HG03521 (cell line): ENCODE measurements around the gene GGACT.

Experiments
- ATAC-seq: cut with Tn5 transposase; IDR thresholded peaks from one replicate; pipeline ENCODE4 v1.9.1; 2021; ENCODE audit warnings: mild to moderate bottlenecking, moderate library complexity; ENCODE audit not compliant: unreplicated experiment

Gene GGACT

DNA sequence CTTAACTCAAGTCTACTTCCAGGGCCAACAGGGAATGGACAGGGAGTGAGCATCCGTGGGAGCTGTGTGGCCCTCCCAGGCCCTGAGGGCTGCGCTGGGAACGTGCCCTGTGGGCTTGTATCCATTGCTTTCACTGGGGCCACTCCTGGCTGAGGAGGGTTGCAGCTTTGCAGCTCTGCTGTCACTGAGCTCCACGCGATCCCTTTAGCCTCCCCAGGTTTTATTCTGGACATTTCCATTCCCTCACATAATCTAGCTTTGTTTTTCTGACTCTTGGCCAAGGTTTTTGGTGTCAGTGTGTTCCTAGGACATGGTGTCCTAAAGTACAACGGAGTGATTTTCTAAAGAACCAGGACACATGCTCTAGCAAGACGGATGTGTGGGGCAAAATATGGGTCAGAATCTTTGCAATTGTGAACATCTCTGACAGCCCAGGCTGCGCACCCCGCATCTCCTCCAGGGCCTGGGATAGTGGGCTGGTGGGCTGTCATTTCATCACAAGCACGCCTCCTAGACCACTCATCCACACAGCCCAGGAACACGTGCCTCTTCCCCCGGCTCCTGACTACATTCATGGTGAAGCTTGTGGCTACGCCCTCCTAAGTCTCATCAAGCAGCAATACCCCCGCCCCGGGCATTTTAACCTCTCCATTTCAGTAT lies 28.0 kb downstream of the GGACT start:
- no peak for ATAC-seq

DNA sequence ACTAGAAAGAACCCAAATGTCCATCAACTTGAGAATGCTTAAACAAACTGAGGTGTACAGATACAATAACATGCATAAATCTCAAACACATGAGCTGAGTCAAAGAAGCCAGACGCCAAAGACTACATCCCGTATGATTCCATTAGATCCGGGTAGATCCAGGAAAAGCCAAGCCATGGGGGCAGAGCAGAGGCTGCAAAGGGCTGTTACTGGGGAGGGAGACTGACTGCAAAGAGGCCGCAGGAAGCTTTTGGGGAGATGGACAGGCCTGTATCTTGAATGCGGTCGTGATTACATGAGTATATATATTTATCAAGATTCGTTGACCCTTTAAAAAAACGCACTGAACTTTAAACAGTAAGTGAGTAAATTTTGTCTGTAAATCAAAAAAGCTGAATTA lies 28.7 kb downstream of the GGACT start:
- ATAC-seq = no peak

DNA sequence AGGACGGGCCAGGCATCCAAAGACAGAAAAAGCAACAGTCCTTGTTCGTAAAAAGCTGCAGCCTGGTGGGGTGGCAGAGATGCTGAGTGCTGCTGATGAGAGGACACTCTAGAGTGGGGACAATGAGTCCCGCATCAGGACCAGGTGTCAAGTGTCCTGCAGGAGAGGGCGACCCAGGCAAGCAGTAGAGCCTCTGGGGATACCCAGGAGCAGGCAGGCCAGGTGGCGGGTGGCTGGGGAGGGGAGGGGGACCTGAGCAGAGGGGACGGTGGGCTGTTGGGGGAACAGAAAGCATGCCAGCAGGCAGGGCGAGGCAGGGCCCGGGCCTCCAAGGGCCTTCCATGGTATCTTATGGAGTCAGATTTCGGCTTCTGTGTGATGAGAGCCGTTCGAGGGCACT lies 35.8 kb downstream of the GGACT start:
- no peak for ATAC-seq

DNA sequence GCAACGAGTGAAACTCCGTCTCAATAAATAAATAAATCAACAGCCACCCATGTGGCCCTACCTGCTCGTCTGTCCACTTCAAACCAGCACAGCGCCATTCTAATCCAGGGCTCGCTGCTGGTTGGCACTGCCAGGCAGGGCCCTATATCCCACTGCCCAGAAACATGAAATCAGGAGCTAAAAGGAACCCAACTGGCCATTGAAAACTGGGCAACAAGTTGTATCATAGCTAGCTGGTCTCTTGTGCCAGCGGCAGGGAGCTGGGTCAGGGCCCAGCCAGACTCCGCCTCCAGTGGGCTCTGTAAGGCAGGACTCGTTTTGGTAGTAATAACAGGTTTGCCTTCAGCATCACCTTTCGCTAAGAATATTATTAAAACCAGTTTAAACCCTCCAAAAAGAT lies 39.3 kb downstream of the GGACT start:
- no peak for ATAC-seq

DNA sequence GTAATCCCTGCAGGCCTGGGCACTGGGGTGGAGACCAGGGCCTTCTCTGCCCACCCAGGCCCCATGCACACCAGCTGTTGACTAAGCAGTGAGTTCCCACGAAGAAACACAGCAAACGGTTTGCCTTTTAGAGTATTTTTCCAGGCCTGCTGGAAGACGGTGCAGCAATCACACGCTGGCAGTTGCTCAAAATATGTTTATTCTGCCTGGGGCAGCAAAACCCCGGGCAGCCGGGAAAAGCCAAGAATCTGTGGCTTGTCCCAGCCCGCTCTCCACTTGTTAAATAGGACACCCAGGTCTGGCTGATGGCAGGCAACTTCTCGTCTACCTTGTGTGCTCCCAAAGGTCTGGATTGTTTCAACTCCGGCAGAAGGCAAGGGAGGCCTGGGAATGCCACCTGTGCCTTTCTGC lies 40.8 kb downstream of the GGACT start:
- ATAC-seq = no peak

DNA sequence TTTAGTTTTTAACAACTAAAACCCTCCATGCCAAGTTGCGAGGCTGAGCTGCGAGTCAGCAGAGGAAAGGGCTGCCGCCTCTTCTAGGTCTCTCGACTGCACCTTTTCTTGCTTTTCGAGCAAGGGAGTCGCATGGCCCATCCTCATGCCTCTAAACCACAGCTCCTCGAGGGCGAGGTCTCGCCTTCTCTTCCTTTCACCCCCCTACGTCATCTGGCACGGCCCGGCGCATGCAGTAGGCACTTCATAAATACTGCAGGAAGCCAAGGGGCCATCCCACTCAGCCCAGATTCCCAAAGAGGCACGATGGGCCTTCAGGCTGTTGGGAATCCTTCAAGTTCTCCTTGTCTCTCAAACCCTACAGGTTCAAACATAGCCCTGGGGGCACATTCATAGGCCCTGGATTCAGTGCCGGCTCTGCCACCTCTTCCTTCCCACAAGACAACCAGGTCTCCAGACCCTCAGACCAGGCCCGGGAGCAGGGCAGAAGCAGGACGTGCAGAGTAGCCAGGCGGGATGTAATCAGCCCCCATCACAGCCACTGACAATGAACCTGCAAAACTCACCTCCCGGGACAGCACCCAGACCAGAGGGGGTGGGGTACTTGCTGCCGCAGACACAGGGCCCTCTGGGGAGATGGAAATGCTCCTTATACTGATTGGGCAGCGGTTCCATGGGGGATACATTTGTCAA lies 41.7 kb downstream of the GGACT start:
- no peak for ATAC-seq

DNA sequence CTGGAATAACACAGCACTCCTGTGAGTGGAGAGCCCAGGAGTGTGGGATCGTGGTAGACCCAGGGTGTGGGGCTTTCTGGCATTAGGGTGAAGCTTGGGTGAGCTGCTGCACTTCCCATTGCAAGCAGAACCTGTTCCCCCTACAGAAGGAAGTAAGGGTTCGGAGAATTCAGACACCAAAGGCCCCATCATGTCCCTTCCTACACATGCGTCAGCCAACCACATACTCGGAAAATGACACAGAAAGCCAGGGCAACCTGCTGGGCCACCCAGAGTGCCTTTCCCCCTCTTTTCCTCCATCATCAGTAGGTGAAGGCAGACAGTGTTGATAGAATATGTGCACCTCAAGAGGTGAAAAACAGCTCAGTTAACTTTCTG lies 42.9 kb downstream of the GGACT start:
- ATAC-seq = no peak

DNA sequence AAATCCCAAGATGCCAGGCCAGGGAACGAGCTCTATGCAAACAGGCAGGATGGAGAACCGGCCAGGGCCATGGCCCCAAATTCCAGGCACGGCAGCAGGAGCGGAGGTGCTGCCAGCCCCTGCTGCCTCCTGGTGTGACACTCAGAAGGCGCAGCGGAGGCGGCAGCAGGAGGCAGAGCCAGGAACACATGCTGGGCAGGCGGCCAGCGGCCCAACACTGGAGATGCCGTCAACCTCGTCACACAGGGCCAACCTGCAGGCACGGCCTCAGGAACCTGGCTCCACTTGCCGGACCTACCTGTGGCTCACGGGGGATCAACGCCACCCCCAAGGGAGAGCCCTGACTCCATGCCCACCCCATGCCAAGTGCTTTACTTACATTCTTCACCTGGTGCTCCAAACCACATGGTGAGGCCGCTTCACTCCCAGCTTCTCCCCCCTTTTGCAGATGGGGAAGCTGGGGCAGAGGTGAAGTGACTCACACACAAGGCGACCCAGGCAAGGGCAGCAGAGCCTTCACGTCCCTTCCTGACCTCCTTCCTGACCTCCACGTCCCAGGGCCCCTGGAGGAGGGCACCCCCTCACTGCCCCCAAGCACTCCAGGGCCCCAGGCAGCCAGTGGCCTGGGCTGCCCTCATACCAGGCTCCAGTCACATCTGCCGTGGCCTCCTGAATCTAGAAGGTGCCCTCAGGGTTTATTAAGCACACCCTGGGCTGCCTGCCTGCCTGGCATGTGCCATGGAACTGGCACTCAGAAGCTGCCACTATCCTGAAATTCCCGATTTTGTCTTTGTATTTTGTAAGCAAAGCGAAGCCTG lies 43.5 kb downstream of the GGACT start:
- no peak for ATAC-seq

DNA sequence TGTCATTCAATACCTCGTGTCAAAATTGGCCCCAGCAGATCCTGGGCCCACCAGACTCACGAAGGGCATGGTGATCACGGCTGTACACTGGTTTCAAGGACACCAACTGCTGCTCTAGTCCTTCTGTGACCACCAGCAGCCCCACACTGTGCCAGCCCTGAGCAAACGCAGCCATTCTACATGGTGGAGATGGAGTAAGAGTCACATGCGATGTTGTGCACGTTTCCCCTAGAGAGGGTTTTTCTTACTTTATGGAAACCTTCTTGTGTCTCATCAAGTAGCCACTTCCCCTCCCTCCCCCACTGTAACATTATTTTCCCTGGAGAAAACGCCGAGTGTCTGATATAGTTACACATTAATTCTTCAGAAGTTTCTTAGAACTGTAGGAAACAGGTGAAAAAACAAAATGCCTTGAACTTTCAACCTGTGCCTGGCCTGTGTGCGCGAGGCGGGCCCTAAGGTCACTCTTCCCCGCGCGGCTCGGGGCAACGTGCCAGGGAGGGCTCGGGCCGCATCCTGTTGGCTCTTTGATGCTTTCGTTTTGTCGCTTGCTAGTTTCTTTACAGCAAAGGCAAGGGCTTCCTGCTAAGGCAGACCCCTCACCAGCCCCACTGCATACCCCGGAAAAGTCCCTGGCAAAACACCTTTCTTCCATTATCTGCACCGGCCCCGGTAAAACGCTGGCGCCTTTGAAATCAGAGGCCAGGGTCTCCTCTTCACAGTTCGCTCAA lies 44.6 kb downstream of the GGACT start:
- ATAC-seq = no peak

DNA sequence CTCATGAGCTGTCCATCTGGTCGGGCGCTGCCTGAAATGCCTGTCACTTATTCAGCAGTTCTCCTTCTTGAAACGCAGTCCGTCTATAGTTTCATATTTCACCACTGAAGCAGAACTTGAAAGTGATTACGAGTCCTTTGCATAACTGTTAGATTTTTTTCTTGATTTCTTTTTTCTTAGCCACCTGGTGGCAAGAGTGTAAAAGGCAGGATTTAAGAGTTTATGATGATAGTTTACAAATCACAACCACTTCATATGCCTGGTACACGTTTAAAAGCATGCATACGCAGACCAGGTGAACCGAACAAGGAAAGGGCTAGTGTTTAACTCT lies 45.8 kb downstream of the GGACT start:
- ATAC-seq = peak; percentile 77

DNA sequence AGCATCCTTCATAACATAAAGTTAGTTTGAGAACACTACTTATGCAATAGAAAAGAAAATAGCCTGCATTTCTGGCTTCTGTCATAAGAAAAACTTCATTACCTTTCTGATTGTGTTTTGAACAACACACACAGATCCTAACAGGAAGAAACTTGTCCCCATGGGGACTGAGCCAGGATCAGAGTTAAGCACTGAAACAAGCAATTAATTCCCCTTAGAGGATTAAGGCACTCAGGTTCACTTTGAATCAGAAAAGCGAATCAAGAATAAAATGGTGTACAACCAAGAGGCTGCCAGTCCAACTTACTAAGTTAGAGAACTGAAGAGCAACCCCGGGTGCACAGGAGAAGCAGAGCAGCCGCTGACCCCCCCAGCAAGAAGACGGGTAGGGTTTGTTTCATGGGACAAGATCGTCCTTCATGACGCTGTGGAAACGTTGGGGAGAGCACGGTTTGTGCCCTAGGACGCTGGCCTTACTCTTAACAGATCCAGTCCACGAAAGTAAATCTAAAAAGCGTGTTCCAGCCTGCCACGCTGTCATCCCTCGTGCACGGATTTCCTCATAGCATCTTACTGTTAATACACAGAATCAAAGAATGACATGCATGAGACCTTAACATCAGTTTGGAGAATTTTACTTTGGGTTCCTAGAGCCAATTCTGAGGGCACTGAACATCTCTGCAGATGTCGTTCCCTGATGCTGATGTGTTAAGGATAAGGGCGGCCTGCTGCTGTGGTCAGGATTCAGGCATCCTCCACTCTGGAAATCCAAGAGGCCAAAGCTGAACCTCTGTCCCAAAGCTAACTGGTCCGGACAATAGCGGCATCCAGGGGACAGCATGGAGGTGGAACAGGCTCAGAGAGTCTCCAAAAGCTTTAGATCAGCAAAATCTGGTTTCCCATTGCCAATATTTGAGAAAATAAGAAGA lies 46.4 kb downstream of the GGACT start:
- no peak for ATAC-seq

DNA sequence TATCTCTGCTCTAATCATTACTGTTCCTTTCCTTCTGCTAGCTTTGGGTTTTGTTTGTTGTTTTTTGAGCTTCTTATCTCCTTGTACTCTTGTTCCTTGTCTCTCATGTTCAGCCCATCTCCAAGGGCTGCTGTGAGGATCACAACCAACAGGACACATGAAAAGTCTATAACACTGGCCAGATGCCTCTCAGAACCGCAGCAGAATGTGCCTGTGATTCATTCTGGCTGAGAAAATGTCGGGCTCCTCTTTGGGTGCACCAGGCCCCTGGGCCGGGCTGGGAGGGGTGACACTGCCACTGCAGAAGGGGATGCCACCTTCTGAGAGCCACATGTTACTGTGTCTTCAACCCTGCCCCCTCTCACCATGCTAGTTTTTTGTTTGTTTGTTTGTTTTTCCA lies 48.0 kb downstream of the GGACT start:
- no peak for ATAC-seq

DNA sequence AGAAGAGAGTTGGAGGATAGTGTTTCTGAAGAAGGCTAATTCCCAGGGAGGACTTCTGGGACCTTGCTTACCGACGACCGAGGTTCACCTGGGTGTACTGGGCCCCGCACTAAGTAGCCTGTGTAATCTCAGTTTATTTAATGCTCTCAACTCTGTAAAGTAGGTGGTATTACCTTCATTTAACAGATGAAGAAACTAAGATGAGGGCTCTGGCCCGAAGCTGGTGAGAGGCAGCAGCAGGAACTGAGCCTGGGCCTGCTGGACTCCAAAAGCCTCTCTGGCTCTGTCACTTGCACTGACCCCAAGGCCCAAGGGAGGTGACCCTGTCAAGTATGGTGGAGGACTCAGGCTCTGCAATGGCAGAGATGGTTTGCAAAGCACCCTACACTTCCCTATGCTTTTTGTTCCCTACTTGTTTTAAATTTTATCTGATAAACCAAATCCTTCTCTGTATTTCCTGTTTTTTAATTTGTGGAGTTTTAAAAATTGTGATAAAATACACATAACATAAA lies 50.6 kb downstream of the GGACT start:
- ATAC-seq = no peak

DNA sequence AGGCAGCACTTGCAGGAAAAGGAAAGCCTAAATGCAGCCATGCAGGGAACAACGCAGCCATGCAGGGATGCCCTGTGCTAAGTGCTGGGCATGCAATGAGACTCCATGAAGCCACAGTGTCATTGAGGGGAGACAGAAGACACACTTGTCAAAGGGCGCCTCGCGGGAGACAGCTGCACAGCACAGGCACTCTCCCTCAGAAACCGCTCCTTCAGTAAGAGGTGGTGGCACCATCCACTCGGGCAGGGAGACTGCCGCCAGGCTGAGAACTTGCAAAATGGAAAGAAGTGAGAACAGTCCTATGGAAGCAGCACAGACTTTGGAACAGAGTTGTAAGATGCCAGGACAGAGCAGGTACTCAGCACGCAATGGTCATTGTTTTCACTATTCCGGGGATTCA lies 51.1 kb downstream of the GGACT start:
- no peak for ATAC-seq

DNA sequence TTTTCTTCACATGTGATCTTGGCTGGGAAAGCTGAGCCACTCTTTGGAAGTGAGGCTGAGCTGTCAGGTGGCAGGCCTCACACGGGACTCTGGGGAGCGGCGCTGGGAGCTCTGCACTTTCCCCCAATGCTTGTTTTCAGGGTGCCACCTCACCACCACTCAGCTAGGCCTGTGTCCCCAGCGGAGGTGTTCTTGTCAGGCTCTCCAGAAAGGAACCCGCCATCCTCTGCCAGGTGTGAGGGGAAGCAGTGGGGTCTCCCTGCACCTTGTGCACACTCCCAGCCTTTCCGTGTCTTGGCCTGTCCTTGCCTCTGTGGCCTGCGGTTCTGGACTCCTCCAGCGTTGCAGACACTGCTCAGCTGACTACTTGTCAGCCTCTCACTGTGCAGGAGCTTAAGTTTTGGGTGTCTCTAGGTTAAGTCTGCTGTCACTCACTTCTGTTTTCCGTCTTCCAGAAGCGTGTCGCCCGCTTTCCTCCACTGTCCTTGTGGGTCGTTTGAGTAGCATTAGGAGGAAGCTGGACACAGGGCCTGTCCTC lies 51.9 kb downstream of the GGACT start:
- ATAC-seq = no peak

DNA sequence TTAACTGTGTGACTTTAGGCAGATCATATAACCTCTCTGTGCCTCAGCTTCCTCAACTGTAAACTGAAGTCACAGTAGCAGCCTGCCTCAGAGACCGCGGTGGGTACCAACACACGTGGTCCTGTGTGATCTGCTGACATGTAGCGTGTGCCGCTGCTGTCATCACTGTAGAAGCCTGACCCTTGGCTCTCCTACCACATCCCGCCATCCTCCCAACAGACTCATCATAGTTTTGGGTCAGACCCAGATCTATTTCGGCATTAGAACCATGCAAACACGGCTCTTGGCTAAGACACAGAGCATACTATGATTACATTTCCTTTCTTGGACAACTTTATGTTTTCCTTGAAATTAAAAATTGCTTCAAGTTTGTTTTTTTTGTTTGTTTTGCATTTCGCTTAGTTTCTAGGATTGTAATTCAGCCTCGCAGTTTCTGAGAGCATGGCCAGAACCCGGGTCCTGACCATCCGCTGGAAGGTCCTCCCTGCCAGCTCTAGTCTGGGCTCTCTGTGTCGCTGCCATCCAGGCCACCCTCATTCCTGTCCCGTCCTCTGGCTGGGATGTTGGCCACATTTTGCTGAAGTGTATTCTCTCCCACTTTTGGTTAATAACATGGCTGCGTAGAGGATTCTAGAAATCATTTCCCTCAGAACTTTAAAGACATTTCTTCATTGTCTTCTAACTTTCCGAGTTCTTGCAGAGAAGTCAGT lies 53.0 kb downstream of the GGACT start:
- no peak for ATAC-seq

DNA sequence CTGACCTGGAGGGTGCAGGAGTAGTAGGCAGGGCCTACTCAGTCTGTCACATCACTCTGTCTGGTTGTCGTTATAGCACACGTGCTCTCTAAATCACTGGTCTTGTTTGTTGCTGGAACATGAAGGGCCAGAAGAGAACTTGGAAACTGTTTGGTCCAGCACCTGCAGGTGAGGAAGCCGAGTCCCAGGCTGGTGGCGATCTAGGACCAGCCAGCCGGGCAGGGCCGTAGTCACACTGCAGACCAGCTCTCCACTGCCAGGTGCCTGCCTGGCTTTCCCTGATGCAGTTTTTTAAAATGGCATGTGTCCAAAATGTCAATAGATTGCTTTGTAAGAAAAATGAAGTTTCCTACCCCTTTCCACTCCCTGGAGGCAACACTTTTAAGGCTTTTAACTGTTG lies 53.7 kb downstream of the GGACT start:
- no peak for ATAC-seq

DNA sequence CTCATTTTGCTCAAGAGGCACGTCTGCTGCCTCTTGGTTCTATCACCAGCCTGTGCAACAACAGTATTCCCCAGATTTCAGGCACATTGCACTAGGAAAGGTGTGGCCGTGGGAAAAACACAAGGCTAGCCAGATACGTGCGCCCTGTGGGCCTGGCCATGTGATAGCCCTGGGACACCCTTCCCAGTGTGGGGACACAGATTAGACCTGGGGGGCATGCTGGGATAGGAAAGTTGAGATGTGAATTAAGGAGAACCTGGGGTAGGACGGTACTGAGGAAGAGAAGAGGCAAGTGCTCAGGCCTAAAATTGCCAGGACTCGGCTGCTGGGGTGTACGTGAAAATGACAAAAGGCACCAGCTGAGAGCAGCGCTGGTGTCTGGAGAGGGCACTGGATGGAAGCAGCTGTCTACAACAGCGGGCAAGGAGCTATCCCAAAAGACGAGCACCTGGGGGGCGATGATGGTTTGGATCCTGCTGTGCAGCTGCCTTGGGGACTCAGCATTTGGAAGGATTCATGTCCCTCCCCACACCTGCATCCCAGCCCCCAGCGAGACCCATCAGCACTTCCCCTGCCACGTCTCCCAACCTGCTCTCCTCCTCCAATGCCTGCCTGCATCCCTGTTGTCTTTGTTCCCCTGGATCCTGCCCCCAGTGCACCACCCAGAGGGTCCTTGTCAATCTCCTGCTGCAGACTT lies 54.3 kb downstream of the GGACT start:
- ATAC-seq = no peak

DNA sequence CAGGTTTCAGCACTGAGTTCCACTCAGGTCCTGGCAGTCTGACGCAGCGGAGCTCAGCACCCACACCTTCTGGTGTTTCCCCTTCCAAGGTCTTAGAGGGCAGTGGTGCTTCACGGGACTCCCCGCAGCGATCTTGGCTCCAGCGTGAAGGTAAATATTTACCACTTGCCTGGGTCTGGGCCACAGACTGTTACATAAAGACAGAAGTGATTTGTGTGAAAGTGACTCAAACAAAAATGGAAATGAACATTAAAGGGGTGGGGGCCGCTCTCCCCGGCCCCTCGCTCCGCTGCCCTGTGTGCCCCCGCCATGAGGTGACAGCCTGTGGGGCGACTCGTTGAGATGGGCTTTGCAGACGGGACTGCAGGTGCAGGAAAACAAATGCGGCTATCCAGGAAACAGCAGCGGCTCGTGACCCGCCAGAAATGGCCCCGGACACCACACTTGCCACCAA lies 55.0 kb downstream of the GGACT start:
- no peak for ATAC-seq
